G401 (cell line): ENCODE data around the gene TP53I11. TPM values are rescaled to one million over a fixed set of nuclear protein-coding genes. Genes with fewer than 3 reads are reported as not detected.

Source experiments
- DNase-seq: peaks from one replicate; pipeline ENCODE4 v3.0.0-alpha.2; 2015; ENCODE audit warnings: low spot score
- in situ Hi-C: cut with HindIII; loops from 2 replicates; pipeline ENCODE4 v1.10.0; 2016; ENCODE audit warnings: low sequenced_read_pairs, mixed read lengths
- total RNA-seq: library from RNA; depleted of rRNA; stranded (reverse); fragments of >200 nt; shearing (Covaris generic); gene quantifications from 2 replicates; pipeline ENCODE4 v1.2.3, GENCODE V29; 2014

Gene TP53I11
- total RNA-seq, 1 experiment from 2014 or later = 136 TPM

DNA sequence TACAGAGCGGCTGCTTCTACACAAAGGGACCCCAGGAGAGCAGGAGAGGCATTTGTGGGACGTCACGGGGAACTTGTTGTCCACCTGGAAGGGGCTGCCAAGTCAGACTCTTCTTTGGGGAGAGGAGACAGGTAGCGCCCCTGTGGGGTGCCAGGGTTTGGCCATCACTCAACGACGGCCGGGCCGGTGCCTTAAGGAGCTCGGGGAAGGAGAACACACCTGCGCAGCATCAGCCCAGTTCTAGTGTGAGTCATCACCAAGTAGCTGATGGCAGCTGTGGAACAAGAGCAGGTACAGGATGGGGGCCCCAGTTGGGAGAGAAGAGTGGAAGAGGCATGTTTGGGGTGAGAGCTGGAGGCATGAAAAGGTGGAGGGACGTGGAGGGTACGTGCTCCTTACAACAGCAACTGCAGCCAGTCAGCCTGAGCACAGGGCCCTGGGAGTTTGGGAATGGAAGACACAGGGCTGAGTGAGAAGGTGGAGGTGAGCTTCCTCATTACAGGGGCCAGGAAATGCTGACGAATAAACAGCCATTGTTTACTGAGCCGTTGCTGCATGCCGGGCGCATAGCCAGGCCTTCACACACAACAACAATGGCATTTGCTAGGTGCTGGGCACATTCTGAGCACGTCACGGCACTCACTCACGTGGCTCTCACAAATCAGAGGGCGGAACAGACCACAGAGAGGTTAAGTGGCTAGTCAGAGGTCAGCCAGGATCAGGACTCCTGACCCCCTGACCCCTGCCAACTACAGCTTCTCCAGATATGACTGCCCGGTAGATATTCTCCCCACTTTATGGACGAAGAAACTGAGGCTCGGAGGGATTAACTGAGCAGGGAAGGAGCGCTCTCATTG lies 29.1 kb upstream of the TP53I11 start:
- in situ Hi-C loops = no loop called here
- peak; percentile 39 for DNase-seq

DNA sequence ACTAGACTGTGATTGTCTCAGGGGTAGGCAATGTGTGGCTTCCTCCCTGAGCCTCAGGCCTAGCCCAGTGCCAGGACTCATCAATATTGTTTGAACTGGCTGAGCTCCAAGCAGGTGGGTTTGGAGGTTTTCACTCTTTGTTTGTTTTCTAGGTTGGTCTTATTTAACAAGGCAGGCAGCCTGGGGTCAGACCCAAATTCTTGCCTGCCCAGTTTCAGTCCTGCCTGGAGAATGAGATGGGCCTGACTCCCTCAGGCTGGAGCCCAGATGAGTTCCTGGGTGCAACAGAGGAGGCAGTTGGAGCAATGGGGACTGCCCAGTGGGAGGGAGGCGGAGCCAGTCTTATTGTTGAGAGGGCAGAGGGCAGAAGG lies 28.3 kb upstream of the TP53I11 start:
- in situ Hi-C loops = no loop called here
- DNase-seq = no peak

DNA sequence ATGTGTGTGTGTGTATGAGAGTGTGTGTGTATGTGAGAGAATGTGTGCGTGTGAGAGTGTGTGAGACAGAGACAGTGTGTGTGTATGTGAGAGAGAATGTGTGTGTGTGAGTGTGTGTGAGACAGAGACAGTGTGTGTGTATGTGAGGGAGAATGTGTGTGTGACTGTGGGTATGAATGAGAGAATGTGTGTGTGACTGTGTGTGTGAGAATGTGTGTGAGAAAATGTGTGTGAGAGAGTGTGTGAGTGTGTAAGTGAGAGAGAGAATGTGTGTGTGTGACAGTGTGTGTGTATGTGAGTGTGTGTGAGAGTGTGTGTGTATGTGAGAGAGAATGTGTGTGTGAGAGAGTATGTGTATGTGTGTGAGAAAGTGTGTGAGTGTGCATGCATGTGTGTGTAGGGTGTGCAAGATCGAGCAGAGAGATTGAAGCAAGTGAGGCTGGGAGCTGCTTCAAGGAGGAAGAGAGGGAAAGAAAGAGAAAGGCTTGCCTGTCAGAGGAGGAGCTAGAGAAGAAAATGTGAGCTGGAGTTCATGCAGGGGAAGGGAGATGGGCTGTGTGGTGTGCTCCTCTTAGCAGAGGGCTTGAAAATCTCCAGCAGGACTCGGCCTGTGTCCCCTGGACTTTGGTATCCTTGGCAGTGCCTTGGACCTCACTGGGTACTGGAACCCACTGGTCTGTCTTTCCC lies 27.7 kb upstream of the TP53I11 start:
- DNase-seq = no peak
- in situ Hi-C loops = no loop called here

DNA sequence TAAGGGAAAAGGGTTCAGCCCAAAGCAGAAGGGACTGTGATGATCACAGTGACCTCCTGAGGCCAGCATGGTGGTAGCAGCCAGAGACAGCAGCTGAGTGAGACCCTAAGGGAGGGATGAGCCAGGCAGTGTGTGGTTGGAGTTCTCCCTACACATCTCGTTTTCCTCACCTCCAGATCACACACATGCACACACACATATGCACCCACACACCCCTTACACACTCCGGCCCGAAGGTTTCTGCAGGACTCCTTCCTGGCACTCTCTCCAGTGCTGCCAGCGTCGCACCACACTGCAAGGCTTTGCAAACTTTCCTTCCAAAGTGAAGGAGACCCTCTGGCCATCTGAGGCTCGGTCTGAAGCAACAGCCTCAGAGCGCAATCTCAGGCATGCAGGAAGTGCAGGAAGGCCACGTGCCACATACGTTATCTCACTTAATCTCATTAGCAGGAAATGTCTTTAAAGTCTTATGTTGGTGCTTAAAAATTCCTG lies 26.9 kb upstream of the TP53I11 start:
- DNase-seq = peak; percentile 64
- in situ Hi-C loops = no loop called here

DNA sequence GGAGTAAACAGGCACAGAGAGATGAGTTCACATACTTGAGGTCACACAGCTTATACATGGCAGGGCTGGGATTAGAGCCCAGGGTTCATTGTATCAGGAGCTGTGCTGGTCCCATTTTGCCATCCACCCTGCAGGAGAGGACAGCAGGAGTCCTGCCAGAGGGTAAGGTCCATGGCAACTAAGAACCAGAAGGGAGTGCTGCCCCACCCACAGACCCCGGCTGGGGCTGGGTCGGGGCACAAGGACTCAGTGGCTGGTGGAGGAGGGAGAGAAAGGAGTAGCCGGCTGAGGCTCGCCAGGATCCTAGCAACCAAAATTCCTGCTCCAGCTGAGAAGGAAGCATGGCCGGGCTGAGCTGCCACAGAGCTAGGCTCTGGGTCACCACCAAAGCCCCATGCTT lies 25.9 kb upstream of the TP53I11 start:
- in situ Hi-C loops = no loop called here
- no peak for DNase-seq

DNA sequence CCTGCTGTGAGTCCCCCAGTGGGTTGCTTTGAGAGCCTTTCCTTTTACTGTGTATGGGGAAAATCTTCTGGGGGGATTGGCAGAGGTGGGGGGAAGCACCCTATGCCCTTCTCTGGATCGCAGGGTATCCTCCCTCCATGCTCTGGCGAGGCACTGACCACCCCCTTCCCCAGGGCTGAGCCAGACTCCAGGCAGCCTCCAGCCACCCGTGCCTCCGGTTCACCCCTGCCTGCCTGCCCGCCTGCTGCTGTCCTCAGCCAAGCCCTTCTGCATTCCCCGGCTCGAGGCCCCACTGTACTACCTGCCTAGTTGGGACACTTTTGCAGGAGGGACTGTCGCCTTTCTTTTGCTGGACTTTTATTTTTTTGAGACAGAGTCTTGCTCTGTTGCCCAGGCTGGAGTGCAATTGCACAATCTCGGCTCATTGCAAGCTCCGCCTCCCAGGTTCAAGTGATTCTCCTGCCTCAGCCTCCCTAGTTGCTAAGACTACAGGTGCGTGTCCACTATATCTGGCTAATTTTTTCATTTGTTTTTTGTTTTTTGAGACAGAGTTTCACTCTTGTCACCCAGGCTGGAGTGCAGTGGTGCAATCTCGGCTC lies 23.8 kb upstream of the TP53I11 start:
- in situ Hi-C loops = no loop called here
- DNase-seq = no peak

DNA sequence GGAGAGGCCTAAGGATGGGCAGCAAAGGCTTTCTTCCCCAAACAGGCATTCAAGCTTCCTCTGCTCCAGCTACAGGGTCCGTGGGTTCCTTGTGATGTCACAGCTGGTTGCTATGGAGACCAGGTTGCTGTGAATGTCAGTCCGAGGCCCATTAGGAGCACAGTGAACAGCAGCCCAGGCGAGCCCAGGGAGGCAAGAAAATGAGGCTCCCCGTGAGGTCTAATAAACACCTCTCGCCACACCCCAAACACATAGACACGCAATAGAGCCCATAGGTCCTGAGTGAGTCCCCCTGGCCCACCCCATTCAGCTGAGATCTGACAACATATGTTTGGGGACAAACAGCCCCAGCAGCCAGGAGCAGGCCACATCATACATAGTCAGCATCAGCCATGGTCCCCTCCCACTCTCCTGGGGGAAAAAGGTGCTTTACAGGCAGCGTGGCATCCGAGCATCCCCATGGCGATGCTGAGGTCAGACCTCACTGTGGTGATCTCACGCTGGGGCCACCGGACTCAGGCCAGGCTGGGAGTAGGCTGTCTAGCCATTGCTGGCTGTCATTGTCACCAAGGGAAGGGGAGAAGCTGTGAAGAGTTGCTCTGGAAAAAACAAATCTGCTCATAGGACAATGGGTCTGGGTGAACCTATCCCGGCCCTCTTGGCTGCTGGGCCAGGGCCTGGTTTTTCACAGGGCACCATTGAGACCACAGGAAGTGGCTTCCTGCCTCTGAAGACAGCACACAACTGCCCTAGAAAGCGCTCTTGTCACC lies 23.1 kb upstream of the TP53I11 start:
- in situ Hi-C loops = no loop called here
- peak; percentile 47 for DNase-seq

DNA sequence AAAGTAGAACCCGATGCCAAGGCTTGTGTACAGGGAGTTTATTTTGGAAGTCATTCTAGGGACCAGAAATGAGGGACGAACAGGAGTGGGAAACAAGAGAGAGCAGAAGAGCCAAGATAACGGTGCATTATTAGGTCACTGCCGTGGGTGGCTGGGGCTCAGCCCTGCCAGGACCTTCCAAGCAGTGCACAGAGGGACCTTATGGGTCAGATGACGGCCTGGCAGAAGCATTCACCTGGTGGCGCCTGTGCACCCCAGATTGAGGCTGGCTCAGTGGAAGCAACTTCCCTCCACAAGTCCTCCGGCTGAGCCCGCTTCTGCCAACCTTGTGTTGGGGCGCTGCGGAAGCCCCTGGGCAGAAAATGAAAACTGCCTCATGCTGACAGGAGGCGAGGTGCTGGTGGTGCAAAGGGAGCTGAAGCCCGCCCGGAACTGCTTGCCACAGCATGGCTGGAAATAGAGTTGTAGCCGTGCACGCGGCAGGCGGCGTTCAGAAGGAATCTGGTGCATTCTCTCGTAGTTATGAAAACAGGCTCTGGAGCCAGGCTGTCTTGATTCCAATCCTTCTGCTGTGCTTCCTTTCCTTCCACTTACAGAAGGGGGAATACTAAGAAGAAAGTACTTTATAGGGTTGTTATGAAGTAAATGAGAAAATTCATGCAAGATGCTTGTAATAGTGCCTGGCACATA lies 22.2 kb upstream of the TP53I11 start:
- DNase-seq = peak; percentile 87
- in situ Hi-C loops = no loop called here

DNA sequence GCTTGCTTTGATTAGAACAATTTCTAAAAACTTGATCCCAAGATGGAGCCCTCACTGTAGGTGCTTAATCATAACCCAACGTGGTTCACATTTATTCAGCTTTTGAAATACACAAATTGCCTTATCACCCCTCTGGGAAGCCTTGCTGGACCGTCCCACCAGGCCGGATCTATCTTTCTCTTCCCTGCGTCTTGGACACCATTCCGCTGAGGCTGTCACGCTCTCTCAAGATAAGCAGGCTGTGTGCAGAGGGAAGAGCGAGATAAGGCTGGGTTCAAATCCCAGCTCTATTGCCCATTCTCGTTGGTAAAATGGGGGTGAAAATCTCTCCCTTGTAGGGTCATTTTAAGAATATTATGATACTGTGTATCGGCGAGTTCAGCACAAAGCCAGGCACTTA lies 20.5 kb upstream of the TP53I11 start:
- in situ Hi-C loops = no loop called here
- DNase-seq = no peak

DNA sequence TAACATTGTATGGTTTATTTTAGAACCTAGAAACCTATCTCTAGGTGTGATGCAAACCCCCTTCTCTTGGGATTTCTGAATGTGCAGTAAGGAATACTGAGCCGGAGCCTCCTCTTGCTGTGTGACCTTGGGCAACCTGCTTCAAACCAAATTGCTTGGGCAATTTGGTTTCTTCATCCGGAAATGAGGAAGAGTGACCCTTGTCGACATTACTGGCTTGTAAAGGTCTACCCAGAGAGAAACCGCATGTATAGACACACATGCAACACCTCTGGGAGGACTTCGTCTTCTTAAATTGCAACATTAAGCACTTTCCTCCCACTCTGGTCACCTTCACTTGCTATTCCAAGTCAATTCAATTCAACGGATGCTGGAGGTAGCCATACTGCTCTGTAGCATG lies 19.6 kb upstream of the TP53I11 start:
- in situ Hi-C loops = no loop called here
- no peak for DNase-seq

DNA sequence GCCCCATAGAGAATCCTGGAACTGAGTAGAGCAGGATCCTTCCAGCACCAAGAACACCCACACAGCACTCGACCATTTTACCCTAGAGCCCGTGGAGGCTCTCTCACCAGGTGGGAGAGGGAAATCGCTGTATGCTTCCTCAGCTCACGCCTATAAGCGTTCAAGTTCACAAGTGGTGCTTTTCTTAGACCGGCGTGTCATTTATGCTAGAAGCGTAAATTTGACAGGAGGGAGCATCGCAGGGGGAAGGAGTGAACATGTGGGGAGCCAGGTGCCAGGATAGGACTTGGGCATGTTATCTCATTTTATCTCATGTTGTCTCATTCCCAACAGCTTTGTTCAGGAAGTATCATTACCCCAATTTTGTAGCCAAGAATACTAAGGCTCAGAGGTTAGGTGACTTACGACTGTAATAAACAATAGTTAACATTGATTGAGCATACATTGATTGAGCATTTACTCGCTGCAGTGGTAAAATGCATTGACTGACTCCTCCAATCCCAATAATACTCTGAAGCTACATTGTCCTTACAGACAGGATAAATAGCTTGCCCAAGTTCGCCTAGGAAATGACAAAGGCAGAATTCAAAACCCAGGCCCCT lies 19.1 kb upstream of the TP53I11 start:
- in situ Hi-C loops = no loop called here

DNA sequence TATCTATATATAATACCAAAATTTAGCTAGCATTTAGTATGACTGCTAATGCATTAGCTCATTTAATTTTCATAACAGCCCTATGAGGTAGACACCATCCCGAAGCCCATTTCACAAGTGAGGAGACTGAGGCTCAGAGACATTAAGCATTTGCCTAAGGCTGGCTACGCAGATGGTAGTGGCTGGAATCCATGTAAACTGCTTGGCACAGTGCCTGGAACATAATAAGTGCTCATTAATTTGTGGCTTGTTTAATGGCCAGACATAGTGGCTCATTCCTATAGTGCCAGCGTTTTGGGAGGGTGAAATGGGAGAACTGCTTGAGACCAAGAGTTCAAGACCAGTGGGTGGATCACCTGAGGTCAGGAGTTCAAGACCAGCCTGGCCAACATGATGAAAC lies 17.8 kb upstream of the TP53I11 start:
- no peak for DNase-seq
- in situ Hi-C loops = no loop called here

More for the DNA sequence above, 19.1 kb upstream of the TP53I11 start:
- DNase-seq = no peak

DNA sequence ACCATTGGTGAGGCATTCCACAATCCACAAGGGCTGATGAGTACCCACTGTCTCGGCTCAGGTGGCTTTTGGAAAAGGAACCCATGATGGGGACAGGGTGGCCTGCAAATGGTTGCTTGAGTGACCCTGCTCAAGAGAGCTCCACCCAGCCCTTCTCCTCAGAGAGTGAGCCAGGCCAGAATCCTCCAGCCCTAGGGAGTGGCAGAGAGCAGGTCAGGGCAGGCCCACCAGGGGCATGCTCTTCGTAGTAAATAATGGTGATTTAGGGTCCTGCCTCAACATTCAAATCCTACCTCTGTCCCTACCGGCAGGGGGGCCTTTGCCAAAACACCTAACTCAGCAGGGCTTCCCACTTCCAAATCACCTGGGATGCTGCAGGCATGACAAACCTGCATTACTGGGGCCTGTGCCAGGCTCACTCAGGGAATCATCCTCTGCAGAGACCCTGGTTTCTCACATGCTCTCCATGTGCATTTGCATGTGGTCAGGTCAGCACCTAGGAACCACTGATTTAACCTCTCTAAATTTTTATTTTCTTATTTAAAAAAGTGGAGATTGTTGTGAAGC lies 17.3 kb upstream of the TP53I11 start:
- no peak for DNase-seq
- in situ Hi-C loops = no loop called here

DNA sequence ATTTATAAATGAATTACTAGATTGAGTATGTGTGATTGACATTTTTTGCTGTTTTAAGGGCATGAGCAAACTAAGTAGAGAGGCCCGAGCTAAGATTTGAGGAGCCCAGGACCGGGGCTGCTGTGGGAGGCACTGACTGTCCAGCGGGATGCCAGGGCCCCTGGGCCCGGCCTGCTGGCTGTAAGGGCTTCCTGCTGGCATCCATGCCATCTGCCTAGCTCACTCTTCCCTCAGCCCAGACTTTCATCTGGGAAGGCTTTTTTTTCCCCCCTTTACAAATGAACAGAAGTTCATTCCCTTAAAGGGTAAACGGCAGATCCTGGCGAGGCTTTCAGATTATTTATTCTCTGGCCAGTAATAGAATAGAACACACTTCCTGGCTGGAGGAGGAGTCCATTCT lies 16.0 kb upstream of the TP53I11 start:
- no peak for DNase-seq
- in situ Hi-C loops = no loop called here

DNA sequence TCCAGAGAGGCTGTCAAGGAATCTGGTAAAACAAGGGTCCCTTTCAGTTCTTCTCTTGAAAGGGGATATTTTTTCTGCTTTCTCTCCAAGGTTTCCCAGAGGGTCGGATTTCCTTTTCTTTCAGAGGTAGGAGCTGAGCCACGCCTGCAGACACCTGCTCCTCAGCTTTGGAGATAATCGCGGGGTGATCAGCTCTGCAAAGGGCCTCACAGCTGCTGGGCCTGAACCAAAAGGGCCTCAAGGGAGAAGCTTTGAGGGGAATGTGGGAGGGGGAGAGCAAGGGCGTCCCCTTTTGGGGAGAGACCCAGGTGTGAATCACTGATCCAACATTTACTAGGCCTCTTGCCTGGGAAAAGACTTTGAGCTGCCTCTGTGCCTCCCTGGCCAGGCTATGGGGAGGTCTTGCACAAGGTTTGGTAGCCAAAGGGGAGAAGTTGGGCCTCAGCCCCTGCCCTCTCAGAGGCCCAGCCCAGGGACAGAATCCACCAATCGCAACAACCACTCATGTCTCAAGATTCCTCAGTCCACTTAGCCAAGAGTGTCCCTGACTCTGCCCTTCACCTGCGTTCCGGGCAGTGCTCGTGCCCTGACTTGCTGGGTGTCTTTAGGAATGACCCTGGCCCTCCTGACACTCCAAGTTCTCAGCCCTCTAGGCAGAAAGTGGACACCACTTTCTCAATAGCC lies 14.0 kb upstream of the TP53I11 start:
- in situ Hi-C loops = no loop called here
- DNase-seq = no peak

DNA sequence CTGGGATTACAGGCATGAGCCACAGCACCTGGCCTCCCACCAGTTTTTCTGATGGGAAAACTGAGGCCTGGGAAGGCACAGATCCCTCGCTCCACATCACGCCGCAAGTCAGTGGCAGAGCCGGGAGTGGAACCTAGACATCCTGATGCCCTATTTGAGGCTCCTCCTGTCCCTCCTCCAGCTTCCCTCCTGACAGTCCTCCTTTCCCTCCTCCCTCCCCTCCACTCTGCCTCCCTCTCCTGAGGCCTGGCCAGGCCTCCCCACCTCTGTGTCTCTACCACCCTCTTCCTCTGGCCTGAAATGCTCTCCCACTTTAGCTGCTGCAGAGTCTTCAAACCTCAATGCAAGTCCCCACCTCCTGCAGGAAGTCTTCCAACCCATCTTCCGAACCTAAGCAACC lies 13.3 kb upstream of the TP53I11 start:
- DNase-seq = no peak
- in situ Hi-C loops = no loop called here

DNA sequence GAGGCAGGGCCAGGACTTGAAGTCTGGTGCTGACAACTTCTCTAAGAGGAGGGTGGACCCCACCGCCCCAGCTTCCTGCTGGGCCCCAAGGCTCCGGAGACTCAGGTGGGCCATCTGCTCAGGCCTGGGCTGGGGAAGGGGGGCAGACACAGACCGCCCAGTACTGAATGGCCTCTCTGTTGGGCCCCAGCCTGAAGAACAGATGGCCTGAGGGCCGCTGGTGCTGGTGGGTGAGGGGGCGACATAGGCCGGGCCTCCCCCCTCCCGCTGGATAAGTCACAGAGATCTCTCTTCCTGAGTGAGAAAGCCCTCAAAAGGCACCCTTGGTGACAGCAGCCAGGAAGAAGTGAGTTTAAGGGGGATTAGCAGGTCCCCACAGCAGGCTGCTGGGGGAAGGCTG lies 12.5 kb upstream of the TP53I11 start:
- in situ Hi-C loops = no loop called here
- DNase-seq = no peak

DNA sequence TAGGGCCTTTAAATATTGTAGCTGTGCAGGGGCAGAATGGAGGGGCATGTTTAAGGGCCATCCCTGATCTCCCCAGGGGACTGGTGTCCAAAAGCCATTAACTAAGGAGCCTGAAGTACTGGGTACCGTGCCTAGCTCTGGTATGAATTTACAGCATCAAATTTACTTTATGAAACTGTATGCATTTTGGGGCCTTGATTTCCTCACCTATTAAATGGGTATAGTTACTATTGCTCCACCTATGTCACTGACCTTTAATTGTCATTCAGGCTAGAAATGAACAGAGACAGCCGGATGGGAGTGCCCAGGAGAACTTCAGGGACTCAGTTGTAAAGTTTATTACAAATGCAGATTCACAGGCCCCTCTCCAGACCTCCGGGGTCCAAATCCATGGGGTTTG lies 11.8 kb upstream of the TP53I11 start:
- no peak for DNase-seq
- in situ Hi-C loops = no loop called here
